ENCODE measurements around the gene ATP13A3.

Gene ATP13A3

GRCh38 chr3:194399166-194399565 is 87.6 kb downstream of the ATP13A3 start, which contains the start of gene GP5:
Gene GP5 (minus strand): TSS chr3:194399266. CDS start chr3:194398282, 984 bp downstream.
- Histone ChIP-seq H3K27ac (ENCODE audit: low read depth, low read length) (no peak within 1 kb of the TSS), H3K27me3 (ENCODE audit: insufficient read depth, low read length, poor library complexity) (peaks cover 7% of the 10 kb centered on the region)

GRCh38 chr3:194397757-194398312 is 89.0 kb downstream of the ATP13A3 start:
- Histone ChIP-seq H3K4me3 (ENCODE audit: low read length) (no peak overlapping the region), H3K9ac (ENCODE audit: low read length) (no peak overlapping the region), H4K8ac (ENCODE audit: low read depth, low read length) (no peak overlapping the region), H3K27me3 (ENCODE audit: insufficient read depth, low read length, poor library complexity) (peaks cover 7% of the 10 kb centered on the region), H3K36me3 (ENCODE audit: control insufficient read depth, insufficient read depth, low read length) (no peaks in the 10 kb centered on the region), H3K79me2 (ENCODE audit: control insufficient read depth, insufficient read depth, low read length) (no peaks in the 10 kb centered on the region), H2BK120ac (ENCODE audit: low read depth, low read length) (no peak overlapping the region), H3K27ac (ENCODE audit: low read depth, low read length) (no peak overlapping the region), H3K79me1 (ENCODE audit: low read length) (no peaks in the 10 kb centered on the region), H3K23ac (ENCODE audit: low read length) (no peak overlapping the region), H3K4me1 (ENCODE audit: control insufficient read depth, low read depth, low read length) (peaks cover 2% of the 10 kb centered on the region), H3K4me2 (ENCODE audit: low read length) (peak overlapping the region; percentile 37), H2BK5ac (ENCODE audit: low read length) (no peak overlapping the region), H3K56ac (ENCODE audit: low read length) (peak overlapping the region; percentile 31), H2AK5ac (ENCODE audit: low read length) (no peak overlapping the region), H2BK15ac (replicated peaks; ENCODE audit: low read depth) (no peak overlapping the region), H3K18ac (ENCODE audit: low read length) (no peak overlapping the region), H4K5ac (ENCODE audit: low read length) (no peak overlapping the region), H3K4ac (ENCODE audit: low read depth, low read length) (no peak overlapping the region)
- WGBS (ENCODE audit: extremely low coverage, insufficient coverage, low lambda C conversion rate) = no CpG with 5 or more reads among the region's 38 CpGs
- DNase-seq = no peak

More at GRCh38 chr3:194399166-194399565, 87.6 kb downstream of the ATP13A3 start, which contains the start of gene GP5:
- Histone ChIP-seq H3K4me3 (ENCODE audit: low read length) (no peak within 1 kb of the TSS), H4K8ac (ENCODE audit: low read depth, low read length) (no peak within 1 kb of the TSS), H3K4me2 (ENCODE audit: low read length) (no peak within 1 kb of the TSS), H3K79me1 (ENCODE audit: low read length) (no peaks in the 10 kb centered on the region), H3K23ac (ENCODE audit: low read length) (no peak within 1 kb of the TSS), H2BK120ac (ENCODE audit: low read depth, low read length) (no peak within 1 kb of the TSS), H3K4ac (ENCODE audit: low read depth, low read length) (no peak within 1 kb of the TSS), H3K9ac (ENCODE audit: low read length) (no peak within 1 kb of the TSS), H3K4me1 (ENCODE audit: control insufficient read depth, low read depth, low read length) (peaks cover 2% of the 10 kb centered on the region), H2AK5ac (ENCODE audit: low read length) (no peak within 1 kb of the TSS), H3K56ac (ENCODE audit: low read length) (peak within 1 kb of the TSS; percentile 31), H3K79me2 (ENCODE audit: control insufficient read depth, insufficient read depth, low read length) (no peaks in the 10 kb centered on the region), H4K5ac (ENCODE audit: low read length) (no peak within 1 kb of the TSS), H2BK5ac (ENCODE audit: low read length) (no peak within 1 kb of the TSS), H3K18ac (ENCODE audit: low read length) (no peak within 1 kb of the TSS), H3K36me3 (ENCODE audit: control insufficient read depth, insufficient read depth, low read length) (no peaks in the 10 kb centered on the region), H2BK15ac (replicated peaks; ENCODE audit: low read depth) (no peak within 1 kb of the TSS)
- no CpG with 5 or more reads among the region's 2 CpGs for WGBS (ENCODE audit: extremely low coverage, insufficient coverage, low lambda C conversion rate)
- DNase-seq = no peak

GRCh38 chr3:194396859-194397756 is 89.7 kb downstream of the ATP13A3 start:
- peaks cover 7% of the 10 kb centered on the region for H3K27me3 ChIP-seq (ENCODE audit: insufficient read depth, low read length, poor library complexity)

GRCh38 chr3:194396539-194396858 is 90.3 kb downstream of the ATP13A3 start:
- WGBS (ENCODE audit: extremely low coverage, insufficient coverage, low lambda C conversion rate) = no CpG with 5 or more reads among the region's 13 CpGs
- DNase-seq = no peak
- no peaks in the 10 kb centered on the region for H3K79me1 ChIP-seq (ENCODE audit: low read length)
- no peaks in the 10 kb centered on the region for H3K79me2 ChIP-seq (ENCODE audit: control insufficient read depth, insufficient read depth, low read length)
- H3K36me3 ChIP-seq (ENCODE audit: control insufficient read depth, insufficient read depth, low read length) = no peaks in the 10 kb centered on the region
- no peak overlapping the region for H3K4ac ChIP-seq (ENCODE audit: low read depth, low read length)
- no peak overlapping the region for H3K9ac ChIP-seq (ENCODE audit: low read length)
- H3K23ac ChIP-seq (ENCODE audit: low read length) = no peak overlapping the region
- no peak overlapping the region for H2AK5ac ChIP-seq (ENCODE audit: low read length)
- peak overlapping the region; percentile 70 for H3K56ac ChIP-seq (ENCODE audit: low read length)
- H2BK120ac ChIP-seq (ENCODE audit: low read depth, low read length) = no peak overlapping the region
- H2BK5ac ChIP-seq (ENCODE audit: low read length) = no peak overlapping the region
- no peak overlapping the region for H2BK15ac ChIP-seq (replicated peaks; ENCODE audit: low read depth)
- H3K27ac ChIP-seq (ENCODE audit: low read depth, low read length) = no peak overlapping the region
- peaks cover 2% of the 10 kb centered on the region for H3K4me1 ChIP-seq (ENCODE audit: control insufficient read depth, low read depth, low read length)
- H4K5ac ChIP-seq (ENCODE audit: low read length) = no peak overlapping the region
- H3K18ac ChIP-seq (ENCODE audit: low read length) = no peak overlapping the region
- H4K8ac ChIP-seq (ENCODE audit: low read depth, low read length) = no peak overlapping the region
- peak overlapping the region; percentile 37 for H3K4me2 ChIP-seq (ENCODE audit: low read length)
- H3K4me3 ChIP-seq (ENCODE audit: low read length) = no peak overlapping the region
- H3K27me3 ChIP-seq (ENCODE audit: insufficient read depth, low read length, poor library complexity) = peaks cover 7% of the 10 kb centered on the region

More at GRCh38 chr3:194396859-194397756, 89.7 kb downstream of the ATP13A3 start:
- no CpG with 5 or more reads among the region's 73 CpGs for WGBS (ENCODE audit: extremely low coverage, insufficient coverage, low lambda C conversion rate)
- Histone ChIP-seq H3K4me2 (ENCODE audit: low read length) (peak overlapping the region; percentile 37), H3K79me1 (ENCODE audit: low read length) (no peaks in the 10 kb centered on the region), H3K36me3 (ENCODE audit: control insufficient read depth, insufficient read depth, low read length) (no peaks in the 10 kb centered on the region), H2BK15ac (replicated peaks; ENCODE audit: low read depth) (no peak overlapping the region), H2BK120ac (ENCODE audit: low read depth, low read length) (no peak overlapping the region), H4K8ac (ENCODE audit: low read depth, low read length) (no peak overlapping the region), H3K4ac (ENCODE audit: low read depth, low read length) (no peak overlapping the region), H3K79me2 (ENCODE audit: control insufficient read depth, insufficient read depth, low read length) (no peaks in the 10 kb centered on the region), H3K9ac (ENCODE audit: low read length) (peak overlapping the region; percentile 49), H3K18ac (ENCODE audit: low read length) (no peak overlapping the region), H2BK5ac (ENCODE audit: low read length) (no peak overlapping the region), H3K4me3 (ENCODE audit: low read length) (peak overlapping the region; percentile 15), H3K23ac (ENCODE audit: low read length) (no peak overlapping the region), H3K4me1 (ENCODE audit: control insufficient read depth, low read depth, low read length) (peaks cover 2% of the 10 kb centered on the region), H3K27ac (ENCODE audit: low read depth, low read length) (no peak overlapping the region), H4K5ac (ENCODE audit: low read length) (no peak overlapping the region), H3K56ac (ENCODE audit: low read length) (peak overlapping the region; percentile 70), H2AK5ac (ENCODE audit: low read length) (no peak overlapping the region)
- no peak for DNase-seq

GRCh38 chr3:194395778-194396538 is 90.8 kb downstream of the ATP13A3 start:
- Histone ChIP-seq H4K8ac (ENCODE audit: low read depth, low read length) (no peak overlapping the region), H3K4ac (ENCODE audit: low read depth, low read length) (no peak overlapping the region), H3K56ac (ENCODE audit: low read length) (peak overlapping the region; percentile 58), H2AK5ac (ENCODE audit: low read length) (no peak overlapping the region), H3K4me1 (ENCODE audit: control insufficient read depth, low read depth, low read length) (peaks cover 2% of the 10 kb centered on the region), H3K27ac (ENCODE audit: low read depth, low read length) (no peak overlapping the region), H3K9ac (ENCODE audit: low read length) (peak overlapping the region; percentile 17), H2BK5ac (ENCODE audit: low read length) (no peak overlapping the region), H3K79me2 (ENCODE audit: control insufficient read depth, insufficient read depth, low read length) (no peaks in the 10 kb centered on the region), H3K79me1 (ENCODE audit: low read length) (no peaks in the 10 kb centered on the region), H3K27me3 (ENCODE audit: insufficient read depth, low read length, poor library complexity) (peaks cover 7% of the 10 kb centered on the region), H2BK15ac (replicated peaks; ENCODE audit: low read depth) (no peak overlapping the region), H3K18ac (ENCODE audit: low read length) (no peak overlapping the region), H3K4me3 (ENCODE audit: low read length) (no peak overlapping the region), H2BK120ac (ENCODE audit: low read depth, low read length) (no peak overlapping the region), H3K4me2 (ENCODE audit: low read length) (peak overlapping the region; percentile 42), H4K5ac (ENCODE audit: low read length) (no peak overlapping the region), H3K36me3 (ENCODE audit: control insufficient read depth, insufficient read depth, low read length) (no peaks in the 10 kb centered on the region), H3K23ac (ENCODE audit: low read length) (no peak overlapping the region)
- DNase-seq = peak; percentile 68
- WGBS (ENCODE audit: extremely low coverage, insufficient coverage, low lambda C conversion rate) = no CpG with 5 or more reads among the region's 26 CpGs

Data from mesendoderm (in vitro differentiated cells).